HEK293 (cell line): ENCODE measurements around the gene C19orf47.

Experiments
- GLI2 ChIP-seq: fragments of 450-650 bp; formaldehyde crosslinking; IDR thresholded peaks from 2 replicates; pipeline ENCODE4; 2017; ENCODE audit warnings: missing biosample characterization, missing genetic modification characterization, low read depth, borderline replicate concordance
- IKZF3 ChIP-seq: fragments of 450-650 bp; IDR thresholded peaks from 2 replicates; pipeline ENCODE4 v1.5.0; 2018; ENCODE audit warnings: missing biosample characterization, mild to moderate bottlenecking, missing genetic modification characterization, moderate library complexity
- KLF16 ChIP-seq: fragments of 450-650 bp; formaldehyde crosslinking; IDR thresholded peaks from 2 replicates; pipeline ENCODE4 v1.5.1; 2017; ENCODE audit warnings: missing biosample characterization, missing genetic modification characterization
- TRIM28 ChIP-seq: IDR thresholded peaks from 2 replicates; pipeline ENCODE4 v1.6.1; 2011; ENCODE audit warnings: low read length, control low read depth, borderline replicate concordance
- ZBTB10 ChIP-seq: fragments of 450-650 bp; formaldehyde crosslinking; IDR thresholded peaks from 2 replicates; pipeline ENCODE4 v1.5.1; 2016; ENCODE audit warnings: missing biosample characterization, missing genetic modification characterization
- ZBTB48 ChIP-seq: fragments of 450-650 bp; formaldehyde crosslinking; IDR thresholded peaks from 2 replicates; pipeline ENCODE4 v1.5.1; 2016; ENCODE audit warnings: missing biosample characterization, missing genetic modification characterization
- ZBTB7A ChIP-seq: fragments of 450-650 bp; formaldehyde crosslinking; IDR thresholded peaks from 2 replicates; pipeline ENCODE4 v1.5.1; 2016; ENCODE audit warnings: low read depth, missing biosample characterization, missing genetic modification characterization
- ZBTB8A ChIP-seq: fragments of 450-650 bp; formaldehyde crosslinking; IDR thresholded peaks from 2 replicates; pipeline ENCODE4 v1.5.1; 2016; ENCODE audit warnings: missing biosample characterization, missing genetic modification characterization
- ZEB2 ChIP-seq: fragments of 450-650 bp; formaldehyde crosslinking; IDR thresholded peaks from 2 replicates; pipeline ENCODE4 v1.5.1; 2016; ENCODE audit warnings: missing biosample characterization, missing genetic modification characterization
- ZNF114 ChIP-seq: fragments of 450-650 bp; formaldehyde crosslinking; IDR thresholded peaks from 2 replicates; pipeline ENCODE4 v1.5.0; 2017; ENCODE audit warnings: missing biosample characterization, missing genetic modification characterization
- ZNF16 ChIP-seq: fragments of 450-650 bp; formaldehyde crosslinking; IDR thresholded peaks from 2 replicates; pipeline ENCODE4 v1.5.1; 2016; ENCODE audit warnings: low read depth, missing biosample characterization, missing genetic modification characterization
- ZNF169 ChIP-seq: fragments of 450-650 bp; formaldehyde crosslinking; IDR thresholded peaks from 2 replicates; pipeline ENCODE4 v1.5.1; 2016; ENCODE audit warnings: missing biosample characterization, missing genetic modification characterization
- ZNF214 ChIP-seq: fragments of 450-650 bp; formaldehyde crosslinking; IDR thresholded peaks from 2 replicates; pipeline ENCODE4 v1.5.1; 2017; ENCODE audit warnings: missing biosample characterization, mild to moderate bottlenecking, missing genetic modification characterization, borderline replicate concordance
- ZNF239 ChIP-seq: fragments of 450-650 bp; formaldehyde crosslinking; IDR thresholded peaks from 2 replicates; pipeline ENCODE4 v1.5.1; 2016; ENCODE audit warnings: missing biosample characterization, missing genetic modification characterization
- ZNF302 ChIP-seq: fragments of 450-650 bp; formaldehyde crosslinking; IDR thresholded peaks from 2 replicates; pipeline ENCODE4 v1.5.1; 2016; ENCODE audit warnings: missing biosample characterization, missing genetic modification characterization, low read depth
- ZNF311 ChIP-seq: fragments of 450-650 bp; formaldehyde crosslinking; IDR thresholded peaks from 2 replicates; pipeline ENCODE4 v1.5.1; 2017; ENCODE audit warnings: missing biosample characterization, missing genetic modification characterization, borderline replicate concordance
- ZNF335 ChIP-seq: fragments of 450-650 bp; formaldehyde crosslinking; conservative IDR thresholded peaks from 2 replicates; pipeline ENCODE4 v1.5.1; 2016; ENCODE audit warnings: missing biosample characterization, missing genetic modification characterization
- ZNF354C ChIP-seq: fragments of 450-650 bp; formaldehyde crosslinking; IDR thresholded peaks from 2 replicates; pipeline ENCODE4 v1.5.1; 2016; ENCODE audit warnings: missing biosample characterization, missing genetic modification characterization, low read depth, borderline replicate concordance
- ZNF391 ChIP-seq: fragments of 450-650 bp; formaldehyde crosslinking; IDR thresholded peaks from 2 replicates; pipeline ENCODE4 v1.5.1; 2016; ENCODE audit warnings: low read depth, missing biosample characterization, missing genetic modification characterization, borderline replicate concordance
- ZNF416 ChIP-seq: fragments of 450-650 bp; formaldehyde crosslinking; IDR thresholded peaks from 2 replicates; pipeline ENCODE4 v1.5.1; 2016; ENCODE audit warnings: missing biosample characterization, missing genetic modification characterization
- ZNF555 ChIP-seq: fragments of 450-650 bp; formaldehyde crosslinking; conservative IDR thresholded peaks from 2 replicates; pipeline ENCODE4 v1.5.1; 2017; ENCODE audit warnings: missing biosample characterization, mild to moderate bottlenecking, missing genetic modification characterization, inconsistent platforms
- ZNF561 ChIP-seq: fragments of 450-650 bp; IDR thresholded peaks from 2 replicates; pipeline ENCODE4 v1.5.1; 2018; ENCODE audit warnings: missing biosample characterization, missing genetic modification characterization, borderline replicate concordance
- ZNF704 ChIP-seq: fragments of 450-650 bp; formaldehyde crosslinking; IDR thresholded peaks from 2 replicates; pipeline ENCODE4 v1.5.1; 2016; ENCODE audit warnings: missing biosample characterization, missing genetic modification characterization
- TF ChIP-seq, protein P1 (sequence below): fragments of 450-650 bp; formaldehyde crosslinking; IDR thresholded peaks from 2 replicates; pipeline ENCODE4 v1.5.1; 2016; ENCODE audit warnings: missing biosample characterization, missing genetic modification characterization
- TF ChIP-seq, protein P2 (sequence below): fragments of 450-650 bp; formaldehyde crosslinking; IDR thresholded peaks from 2 replicates; pipeline ENCODE4 v1.5.1; 2016; ENCODE audit warnings: missing biosample characterization, missing genetic modification characterization, low read depth
- TF ChIP-seq, protein P3 (sequence below): fragments of 450-650 bp; formaldehyde crosslinking; IDR thresholded peaks from 2 replicates; pipeline ENCODE4 v1.5.1; 2016; ENCODE audit warnings: missing biosample characterization, missing genetic modification characterization
- TF ChIP-seq, protein P4 (sequence below): fragments of 450-650 bp; formaldehyde crosslinking; optimal IDR thresholded peaks from 2 replicates; pipeline ENCODE3; 2016; ENCODE audit warnings: missing biosample characterization, mild to moderate bottlenecking, missing genetic modification characterization
- TF ChIP-seq, protein P5 (sequence below): IDR thresholded peaks from 2 replicates; pipeline ENCODE4 v1.6.1; 2011; ENCODE audit warnings: mild to moderate bottlenecking, low read depth, low read length, borderline replicate concordance

C19orf47 gene

DNA sequence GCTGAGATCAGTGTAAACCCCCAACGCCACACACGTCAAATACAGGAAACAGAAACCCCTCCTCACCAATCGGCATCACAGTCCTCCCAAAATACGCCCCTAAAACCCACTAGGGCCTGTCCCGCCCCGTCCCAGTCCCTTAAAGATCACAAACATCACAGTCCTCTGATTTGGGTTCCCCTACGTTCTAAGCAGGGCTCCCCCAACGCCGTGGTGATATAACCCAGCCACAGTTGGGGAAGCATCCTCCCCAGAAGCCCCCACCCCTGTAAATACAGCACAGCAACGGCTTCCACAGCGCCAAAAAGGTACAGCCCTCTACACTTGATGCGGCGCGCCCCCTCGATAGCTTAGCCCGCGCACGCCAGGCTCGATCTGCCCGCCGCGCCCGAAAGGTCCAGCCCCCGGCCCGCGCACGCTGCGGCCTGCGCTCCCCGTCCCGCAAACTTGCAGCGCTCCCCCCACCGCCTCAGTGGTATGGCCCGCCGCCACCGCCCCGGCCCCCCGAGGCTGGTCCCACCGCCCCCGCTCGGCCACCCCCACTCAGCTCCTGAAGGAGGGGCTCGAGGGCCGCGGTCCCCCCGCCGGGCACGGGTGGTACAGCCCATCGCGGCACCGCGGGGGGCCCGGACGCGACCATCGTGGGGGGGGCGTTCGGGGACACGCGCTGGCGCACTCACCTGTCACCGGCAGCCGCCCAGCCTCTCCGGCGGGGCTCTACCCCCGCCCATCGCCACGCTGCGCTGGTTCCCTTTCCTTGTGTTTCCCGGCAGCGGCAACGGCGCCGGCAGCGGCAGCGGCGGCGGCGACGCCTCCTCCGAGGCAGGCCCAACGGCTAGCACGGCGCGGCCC is 63.5 kb downstream of the C19orf47 start, which contains the start of gene AKT2 (continued):
- no peak for TF ChIP-seq ZNF169
- no peak for TF ChIP-seq GLI2 (tag by site-specific recombination)
- peak; percentile 68 for TF ChIP-seq ZEB2 (tag by site-specific recombination)
- 0 out of 2 replicates have a peak, but pooled peaks have one; percentile 53 for TF ChIP-seq ZNF391 (tag by site-specific recombination)
- TF ChIP-seq, protein P1, sequence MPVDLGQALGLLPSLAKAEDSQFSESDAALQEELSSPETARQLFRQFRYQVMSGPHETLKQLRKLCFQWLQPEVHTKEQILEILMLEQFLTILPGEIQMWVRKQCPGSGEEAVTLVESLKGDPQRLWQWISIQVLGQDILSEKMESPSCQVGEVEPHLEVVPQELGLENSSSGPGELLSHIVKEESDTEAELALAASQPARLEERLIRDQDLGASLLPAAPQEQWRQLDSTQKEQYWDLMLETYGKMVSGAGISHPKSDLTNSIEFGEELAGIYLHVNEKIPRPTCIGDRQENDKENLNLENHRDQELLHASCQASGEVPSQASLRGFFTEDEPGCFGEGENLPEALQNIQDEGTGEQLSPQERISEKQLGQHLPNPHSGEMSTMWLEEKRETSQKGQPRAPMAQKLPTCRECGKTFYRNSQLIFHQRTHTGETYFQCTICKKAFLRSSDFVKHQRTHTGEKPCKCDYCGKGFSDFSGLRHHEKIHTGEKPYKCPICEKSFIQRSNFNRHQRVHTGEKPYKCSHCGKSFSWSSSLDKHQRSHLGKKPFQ (tag by site-specific recombination): no peak; the same call in 1 of the 2 replicates
- peak; percentile 90 for TF ChIP-seq ZBTB8A (tag by site-specific recombination)
- no peak for TF ChIP-seq ZNF354C
- TF ChIP-seq, protein P2, sequence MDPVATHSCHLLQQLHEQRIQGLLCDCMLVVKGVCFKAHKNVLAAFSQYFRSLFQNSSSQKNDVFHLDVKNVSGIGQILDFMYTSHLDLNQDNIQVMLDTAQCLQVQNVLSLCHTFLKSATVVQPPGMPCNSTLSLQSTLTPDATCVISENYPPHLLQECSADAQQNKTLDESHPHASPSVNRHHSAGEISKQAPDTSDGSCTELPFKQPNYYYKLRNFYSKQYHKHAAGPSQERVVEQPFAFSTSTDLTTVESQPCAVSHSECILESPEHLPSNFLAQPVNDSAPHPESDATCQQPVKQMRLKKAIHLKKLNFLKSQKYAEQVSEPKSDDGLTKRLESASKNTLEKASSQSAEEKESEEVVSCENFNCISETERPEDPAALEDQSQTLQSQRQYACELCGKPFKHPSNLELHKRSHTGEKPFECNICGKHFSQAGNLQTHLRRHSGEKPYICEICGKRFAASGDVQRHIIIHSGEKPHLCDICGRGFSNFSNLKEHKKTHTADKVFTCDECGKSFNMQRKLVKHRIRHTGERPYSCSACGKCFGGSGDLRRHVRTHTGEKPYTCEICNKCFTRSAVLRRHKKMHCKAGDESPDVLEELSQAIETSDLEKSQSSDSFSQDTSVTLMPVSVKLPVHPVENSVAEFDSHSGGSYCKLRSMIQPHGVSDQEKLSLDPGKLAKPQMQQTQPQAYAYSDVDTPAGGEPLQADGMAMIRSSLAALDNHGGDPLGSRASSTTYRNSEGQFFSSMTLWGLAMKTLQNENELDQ: 0 out of 2 replicates have a peak, but pooled peaks have one; percentile 36
- no peak for TF ChIP-seq ZNF16 (tag by site-specific recombination)
- TF ChIP-seq ZNF114 (tag by site-specific recombination): no peak
- peak; percentile 85 for TF ChIP-seq ZNF335
- TF ChIP-seq, protein P3, sequence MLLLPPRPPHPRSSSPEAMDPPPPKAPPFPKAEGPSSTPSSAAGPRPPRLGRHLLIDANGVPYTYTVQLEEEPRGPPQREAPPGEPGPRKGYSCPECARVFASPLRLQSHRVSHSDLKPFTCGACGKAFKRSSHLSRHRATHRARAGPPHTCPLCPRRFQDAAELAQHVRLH: peak; percentile 89
- no peak for TF ChIP-seq ZNF555 (tag by site-specific recombination)
- TF ChIP-seq ZNF416 (tag by site-specific recombination): 0 out of 2 replicates have a peak, but pooled peaks have one; percentile 44
- TF ChIP-seq ZBTB10: peak; percentile 86
- TF ChIP-seq ZNF214 (tag by site-specific recombination): no peak
- peak; percentile 79; the same call in 1 of the 2 replicates for TF ChIP-seq IKZF3 (tag by site-specific recombination)
- TF ChIP-seq TRIM28: no peak
- no peak for TF ChIP-seq ZNF704 (tag by site-specific recombination)
- TF ChIP-seq, protein P4, sequence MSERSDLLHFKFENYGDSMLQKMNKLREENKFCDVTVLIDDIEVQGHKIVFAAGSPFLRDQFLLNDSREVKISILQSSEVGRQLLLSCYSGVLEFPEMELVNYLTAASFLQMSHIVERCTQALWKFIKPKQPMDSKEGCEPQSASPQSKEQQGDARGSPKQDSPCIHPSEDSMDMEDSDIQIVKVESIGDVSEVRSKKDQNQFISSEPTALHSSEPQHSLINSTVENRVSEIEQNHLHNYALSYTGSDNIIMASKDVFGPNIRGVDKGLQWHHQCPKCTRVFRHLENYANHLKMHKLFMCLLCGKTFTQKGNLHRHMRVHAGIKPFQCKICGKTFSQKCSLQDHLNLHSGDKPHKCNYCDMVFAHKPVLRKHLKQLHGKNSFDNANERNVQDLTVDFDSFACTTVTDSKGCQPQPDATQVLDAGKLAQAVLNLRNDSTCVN: peak; percentile 98
- TF ChIP-seq, protein P5, sequence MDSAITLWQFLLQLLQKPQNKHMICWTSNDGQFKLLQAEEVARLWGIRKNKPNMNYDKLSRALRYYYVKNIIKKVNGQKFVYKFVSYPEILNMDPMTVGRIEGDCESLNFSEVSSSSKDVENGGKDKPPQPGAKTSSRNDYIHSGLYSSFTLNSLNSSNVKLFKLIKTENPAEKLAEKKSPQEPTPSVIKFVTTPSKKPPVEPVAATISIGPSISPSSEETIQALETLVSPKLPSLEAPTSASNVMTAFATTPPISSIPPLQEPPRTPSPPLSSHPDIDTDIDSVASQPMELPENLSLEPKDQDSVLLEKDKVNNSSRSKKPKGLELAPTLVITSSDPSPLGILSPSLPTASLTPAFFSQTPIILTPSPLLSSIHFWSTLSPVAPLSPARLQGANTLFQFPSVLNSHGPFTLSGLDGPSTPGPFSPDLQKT: no peak
- TF ChIP-seq KLF16 (tag by site-specific recombination): peak; percentile 95
- peak; percentile 91 for TF ChIP-seq ZBTB48 (tag by site-specific recombination)
- TF ChIP-seq ZNF302: no peak
- TF ChIP-seq ZNF239 (tag by site-specific recombination): no peak
- peak; percentile 94 for TF ChIP-seq ZNF561
- peak; percentile 74; the same call in 1 of the 2 replicates for TF ChIP-seq ZBTB7A (tag by site-specific recombination)
- TF ChIP-seq ZNF311 (tag by site-specific recombination): no peak
